Neural crest cell (in vitro differentiated cells): Measurements from ENCODE around the gene TNNI3K. TPM values are rescaled to one million over a fixed set of nuclear protein-coding genes. Genes with fewer than 3 reads are reported as not detected.

ENCODE experiments used
- DNase-seq: peaks from one replicate; pipeline ENCODE4 v3.0.0; 2021; ENCODE audit warnings: low read depth, mixed read lengths, low spot score
- H3K27ac Mint-ChIP-seq: one replicate; pipeline ENCODE4 v1.8.0; 2021; ENCODE audit warnings: mild to moderate bottlenecking, mixed read lengths; ENCODE audit not compliant: unreplicated experiment
- H3K27me3 Mint-ChIP-seq: 2 replicates; pipeline ENCODE4 v1.8.0; 2021; ENCODE audit warnings: low read depth, mild to moderate bottlenecking, mixed read lengths
- H3K36me3 Mint-ChIP-seq: 2 replicates; pipeline ENCODE4 v1.8.0; 2021; ENCODE audit warnings: low read depth, mild to moderate bottlenecking, mixed read lengths
- H3K4me1 Mint-ChIP-seq: 2 replicates; pipeline ENCODE4 v1.8.0; 2021; ENCODE audit warnings: mixed read lengths
- H3K4me3 Mint-ChIP-seq: one replicate; pipeline ENCODE4 v1.8.0; 2021; ENCODE audit warnings: mild to moderate bottlenecking, mixed read lengths
- H3K9me3 Mint-ChIP-seq: 2 replicates; pipeline ENCODE4 v1.8.0; 2021; ENCODE audit warnings: mixed read lengths
- CTCF ChIP-seq: fragments of 200-600 bp; sonication (generic); conservative IDR thresholded peaks from 2 replicates; pipeline ENCODE4 v1.5.0; 2021; ENCODE audit warnings: antibody characterized with exemption, mild to moderate bottlenecking
- total RNA-seq: library from RNA; stranded (reverse); gene quantifications from 2 replicates; pipeline ENCODE4 v1.2.1, GENCODE V29; 2021

TNNI3K gene
- total RNA-seq, 1 donor from 2014 or later: 1.4 TPM

- Mint-ChIP-seq H3K36me3 (no peaks in the 10 kb centered on the region), H3K4me3 (no peak overlapping the region), H3K27me3 (no peaks in the 10 kb centered on the region), H3K9me3 (no peaks in the 10 kb centered on the region), H3K27ac (no peak overlapping the region), H3K4me1 (peaks cover 9% of the 10 kb centered on the region)
- TF ChIP-seq CTCF: no peak
- DNase-seq: no peak
These were observed 239.4 kb downstream of the TNNI3K start for GRCh38 chr1:74474585-74474984.

- no peak for DNase-seq
- no peaks in the 10 kb centered on the region for H3K27me3 Mint-ChIP-seq
- H3K4me1 Mint-ChIP-seq: peaks cover 5% of the 10 kb centered on the region
- H3K9me3 Mint-ChIP-seq: no peaks in the 10 kb centered on the region
- H3K36me3 Mint-ChIP-seq: no peaks in the 10 kb centered on the region
- H3K27ac Mint-ChIP-seq: no peak overlapping the region
- no peak overlapping the region for H3K4me3 Mint-ChIP-seq
- no peak for TF ChIP-seq CTCF
These were observed 243.8 kb downstream of the TNNI3K start for GRCh38 chr1:74478979-74479378.

GRCh38 chr1:74480068-74480467 lies 244.9 kb downstream of the TNNI3K start:
- Mint-ChIP-seq H3K27ac (no peak overlapping the region), H3K27me3 (no peaks in the 10 kb centered on the region), H3K4me3 (no peak overlapping the region), H3K4me1 (no peaks in the 10 kb centered on the region), H3K9me3 (no peaks in the 10 kb centered on the region), H3K36me3 (no peaks in the 10 kb centered on the region)
- no peak for DNase-seq
- TF ChIP-seq CTCF: no peak

- Mint-ChIP-seq H3K36me3 (no peaks in the 10 kb centered on the region), H3K27ac (no peak overlapping the region), H3K4me1 (no peaks in the 10 kb centered on the region), H3K27me3 (no peaks in the 10 kb centered on the region), H3K9me3 (no peaks in the 10 kb centered on the region), H3K4me3 (no peak overlapping the region)
- TF ChIP-seq CTCF: no peak
- DNase-seq: no peak
These were observed 246.4 kb downstream of the TNNI3K start for GRCh38 chr1:74481607-74482006.

GRCh38 chr1:74485622-74486021 lies 250.4 kb downstream of the TNNI3K start:
- H3K4me3 Mint-ChIP-seq: no peak overlapping the region
- no peaks in the 10 kb centered on the region for H3K4me1 Mint-ChIP-seq
- no peaks in the 10 kb centered on the region for H3K9me3 Mint-ChIP-seq
- no peak overlapping the region for H3K27ac Mint-ChIP-seq
- no peak for DNase-seq
- no peaks in the 10 kb centered on the region for H3K27me3 Mint-ChIP-seq
- H3K36me3 Mint-ChIP-seq: no peaks in the 10 kb centered on the region
- TF ChIP-seq CTCF: no peak

- TF ChIP-seq CTCF: no peak
- Mint-ChIP-seq H3K9me3 (no peaks in the 10 kb centered on the region), H3K27me3 (no peaks in the 10 kb centered on the region), H3K36me3 (no peaks in the 10 kb centered on the region), H3K27ac (no peak overlapping the region), H3K4me3 (no peak overlapping the region), H3K4me1 (no peaks in the 10 kb centered on the region)
- DNase-seq: no peak
These were observed 250.8 kb downstream of the TNNI3K start for GRCh38 chr1:74486036-74486435.
